ENCODE results near the gene OTX2. TPM values are rescaled to one million over a fixed set of nuclear protein-coding genes. Genes with fewer than 3 reads are reported as not detected.

The OTX2 gene
- total and polyA plus RNA-seq, 2 experiments from 2014 or later: 16.5 to 23.9 TPM

- TF ChIP-seq ZNF462 (CRISPR knock-in tag; IDR thresholded peaks at IDR 0.05) (no peak), JUNB (IDR thresholded peaks at IDR 0.05; ENCODE audit: unreplicated experiment) (no peak), EZH2phosphoT487 (IDR thresholded peaks at IDR 0.05; ENCODE audit: unreplicated experiment) (no peak), EZH2 (IDR thresholded peaks at IDR 0.05; ENCODE audit: low read depth, unreplicated experiment) (no peak), ETS1 (IDR thresholded peaks at IDR 0.05) (no peak), NANOG (IDR thresholded peaks at IDR 0.05; ENCODE audit: borderline replicate concordance) (no peak), REST (IDR thresholded peaks at IDR 0.05; ENCODE audit: unreplicated experiment) (no peak), ZNF331 (CRISPR knock-in tag; IDR thresholded peaks at IDR 0.05; ENCODE audit: low read depth) (no peak), ZNF114 (CRISPR knock-in tag; IDR thresholded peaks at IDR 0.05) (no peak)
Observed at GRCh38 chr14:56815745-56816144, 5.5 kb upstream of the OTX2 start (continued).
